GM18498 (cell line): Measurements from ENCODE around the gene NDUFAB1.
"Not testable (repeated sequence)": the region's sequence is repeated elsewhere in the genome, so short reads cannot be mapped to it uniquely, and the experiment has no call there.

Experiments used
- ATAC-seq: cut with Tn5 transposase; IDR thresholded peaks from one replicate; pipeline ENCODE4 v1.9.1; 2021; ENCODE audit warnings: mild to moderate bottlenecking, moderate library complexity; ENCODE audit not compliant: unreplicated experiment

Gene NDUFAB1

GRCh38 chr16:23556881-23557778 lies 39.0 kb downstream of the NDUFAB1 start, which contains the start of the genes EARS2 and UBFD1:
TSS of gene EARS2 (minus strand) at chr16:23557350. CDS start at chr16:23557343, 7 bp downstream.
TSS of gene UBFD1 (plus strand) at chr16:23557727. CDS start at chr16:23557743, 16 bp downstream.
- ATAC-seq = peak; percentile 91

GRCh38 chr16:23554536-23554935 lies 41.6 kb downstream of the NDUFAB1 start:
- no peak for ATAC-seq

- no peak for ATAC-seq
Observed at GRCh38 chr16:23552161-23552560, 44.0 kb downstream of the NDUFAB1 start.

- no peak for ATAC-seq
Observed at GRCh38 chr16:23549938-23550337, 46.2 kb downstream of the NDUFAB1 start.

GRCh38 chr16:23544436-23544835 lies 51.7 kb downstream of the NDUFAB1 start:
- no peak for ATAC-seq

- ATAC-seq = not testable (repeated sequence)
Observed at GRCh38 chr16:23540817-23541178, 55.3 kb downstream of the NDUFAB1 start.

GRCh38 chr16:23539984-23540816 lies 55.9 kb downstream of the NDUFAB1 start:
- ATAC-seq = no peak

- ATAC-seq = no peak
Observed at GRCh38 chr16:23538919-23539278, 57.2 kb downstream of the NDUFAB1 start.

GRCh38 chr16:23537390-23537789 lies 58.7 kb downstream of the NDUFAB1 start:
- no peak for ATAC-seq

GRCh38 chr16:23535901-23536300 lies 60.2 kb downstream of the NDUFAB1 start:
- no peak for ATAC-seq

GRCh38 chr16:23534868-23535860 lies 61.0 kb downstream of the NDUFAB1 start:
- no peak for ATAC-seq

- no peak for ATAC-seq
Observed at GRCh38 chr16:23532448-23532847, 63.7 kb downstream of the NDUFAB1 start.
